SH-SY5Y (cell line): Measurements from ENCODE around the gene SLC27A5.

Source experiments
- GATA2 ChIP-seq: IDR thresholded peaks from 2 replicates; pipeline ENCODE4 v1.6.1; 2011; ENCODE audit warnings: mild to moderate bottlenecking, low read depth, low read length
- GATA3 ChIP-seq: IDR thresholded peaks from 2 replicates; pipeline ENCODE4 v1.6.1; 2011; ENCODE audit warnings: low read depth, mild to moderate bottlenecking, low read length, moderate library complexity

- TF ChIP-seq GATA2 = no peak
- TF ChIP-seq GATA3 = no peak
Observed at GRCh38 chr19:58456111-58456510, 55.7 kb downstream of the SLC27A5 start.
